ENCODE data around the gene ZNF142. TPM values are rescaled to one million over a fixed set of nuclear protein-coding genes. Genes with fewer than 3 reads are reported as not detected.

Gene ZNF142
- total RNA-seq, 2 donors from 2014 or later, result 14.8 to 25.3 TPM

DNA sequence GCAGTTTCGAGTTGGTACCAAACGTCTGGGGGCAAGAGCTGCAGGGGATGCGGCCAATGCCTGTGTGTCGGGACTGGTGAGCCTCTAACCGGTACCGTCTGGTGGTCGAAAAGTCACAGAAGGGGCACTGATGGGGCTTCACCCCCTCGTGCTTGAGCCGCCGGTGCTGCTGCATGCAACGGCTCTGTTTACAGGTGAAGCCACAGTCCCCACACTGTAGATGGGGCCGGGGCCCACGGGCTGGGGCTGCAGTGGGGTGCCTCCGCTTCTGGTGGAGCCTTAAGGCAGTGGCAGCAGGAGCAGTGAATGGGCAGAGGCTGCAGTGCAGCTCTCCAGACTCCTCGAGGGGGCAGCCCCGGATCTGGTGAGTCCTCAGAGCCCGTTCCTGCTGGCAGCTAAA lies 16.6 kb downstream of the ZNF142 start:
- TF ChIP-seq, protein P1, sequence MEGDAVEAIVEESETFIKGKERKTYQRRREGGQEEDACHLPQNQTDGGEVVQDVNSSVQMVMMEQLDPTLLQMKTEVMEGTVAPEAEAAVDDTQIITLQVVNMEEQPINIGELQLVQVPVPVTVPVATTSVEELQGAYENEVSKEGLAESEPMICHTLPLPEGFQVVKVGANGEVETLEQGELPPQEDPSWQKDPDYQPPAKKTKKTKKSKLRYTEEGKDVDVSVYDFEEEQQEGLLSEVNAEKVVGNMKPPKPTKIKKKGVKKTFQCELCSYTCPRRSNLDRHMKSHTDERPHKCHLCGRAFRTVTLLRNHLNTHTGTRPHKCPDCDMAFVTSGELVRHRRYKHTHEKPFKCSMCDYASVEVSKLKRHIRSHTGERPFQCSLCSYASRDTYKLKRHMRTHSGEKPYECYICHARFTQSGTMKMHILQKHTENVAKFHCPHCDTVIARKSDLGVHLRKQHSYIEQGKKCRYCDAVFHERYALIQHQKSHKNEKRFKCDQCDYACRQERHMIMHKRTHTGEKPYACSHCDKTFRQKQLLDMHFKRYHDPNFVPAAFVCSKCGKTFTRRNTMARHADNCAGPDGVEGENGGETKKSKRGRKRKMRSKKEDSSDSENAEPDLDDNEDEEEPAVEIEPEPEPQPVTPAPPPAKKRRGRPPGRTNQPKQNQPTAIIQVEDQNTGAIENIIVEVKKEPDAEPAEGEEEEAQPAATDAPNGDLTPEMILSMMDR (IDR thresholded peaks at IDR 0.05), result no peak
- Histone ChIP-seq H3K36me3 (peaks cover 21% of the 10 kb centered on the region), H3K27me3 (no peaks in the 10 kb centered on the region), H3K9me3 (no peaks in the 10 kb centered on the region), H3K4me3 (no peak overlapping the region), H3K9ac (ENCODE audit: low read depth in 2 of 2, low read length in 2 of 2) (no peak overlapping the region), H3K4me1 (no peaks in the 10 kb centered on the region), H3K27ac (no peak overlapping the region)
- intact Hi-C loops (cut with DNase I), result loop anchor here (10.0 kb wide), 1 partner anchor 238 kb away; no protein-coding TSS in a partner anchor
- no peak for DNase-seq

DNA sequence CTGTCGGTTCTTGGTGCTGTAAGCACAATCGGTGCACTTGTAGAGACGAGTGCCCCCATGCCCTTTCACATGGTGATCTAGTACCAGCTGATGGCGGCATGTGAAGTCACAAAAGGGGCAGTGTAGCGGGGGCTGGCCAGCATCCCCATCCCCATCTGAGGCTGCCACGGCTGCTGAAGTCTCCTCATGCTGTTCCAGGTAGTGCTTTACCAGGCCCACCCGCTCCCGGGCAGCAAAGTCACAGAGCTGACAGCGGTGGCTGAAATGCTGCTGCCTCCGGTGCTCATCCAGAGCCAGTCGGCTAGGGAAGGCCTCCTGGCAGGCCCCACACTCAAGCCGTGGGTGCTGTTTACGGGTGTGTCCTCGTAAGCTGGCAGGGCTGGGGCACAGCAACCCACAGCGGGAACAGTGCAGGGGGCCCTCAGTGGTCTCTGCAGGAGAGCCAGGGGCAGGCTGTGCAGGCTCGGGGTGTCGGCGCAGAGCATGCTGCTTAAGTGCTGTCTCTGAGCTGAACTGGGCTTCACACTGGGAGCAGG lies 17.2 kb downstream of the ZNF142 start:
- H3K9me3 ChIP-seq, result no peaks in the 10 kb centered on the region
- H3K4me3 ChIP-seq, result no peak overlapping the region
- no peaks in the 10 kb centered on the region for H3K4me1 ChIP-seq
- no peak overlapping the region for H3K27ac ChIP-seq
- no peak overlapping the region for H3K9ac ChIP-seq (ENCODE audit: low read depth in 2 of 2, low read length in 2 of 2)
- no peak for DNase-seq
- intact Hi-C loops (cut with DNase I), result loop anchor here (10.0 kb wide), 1 partner anchor 237 kb away; no protein-coding TSS in a partner anchor
- peaks cover 20% of the 10 kb centered on the region for H3K36me3 ChIP-seq
- no peaks in the 10 kb centered on the region for H3K27me3 ChIP-seq
- TF ChIP-seq, protein P1 (IDR thresholded peaks at IDR 0.05), result no peak

DNA sequence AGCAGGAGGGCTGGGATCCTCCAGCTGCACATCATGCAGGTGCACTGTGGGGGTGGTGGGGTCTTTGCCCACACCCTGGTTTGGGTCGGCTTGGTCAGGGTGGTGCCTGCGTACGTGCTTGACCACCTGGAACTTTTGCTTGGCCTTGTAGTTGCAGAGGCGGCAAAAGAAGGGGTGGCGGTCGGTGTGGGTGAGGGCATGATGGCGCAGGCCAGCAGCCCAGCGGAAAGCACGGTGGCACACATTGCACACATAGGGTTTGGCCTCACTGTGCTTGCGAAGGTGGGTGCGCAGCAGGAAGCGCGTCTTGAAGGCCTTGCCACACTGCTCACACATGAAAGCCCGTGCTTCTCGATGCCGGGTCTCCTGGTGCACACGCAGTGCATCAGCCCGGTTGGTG lies 21.1 kb downstream of the ZNF142 start:
- Histone ChIP-seq H3K36me3 (peaks cover 11% of the 10 kb centered on the region), H3K4me1 (no peaks in the 10 kb centered on the region), H3K9me3 (no peaks in the 10 kb centered on the region), H3K4me3 (no peak overlapping the region), H3K27ac (no peak overlapping the region), H3K9ac (ENCODE audit: low read depth in 2 of 2, low read length in 2 of 2) (no peak overlapping the region), H3K27me3 (no peaks in the 10 kb centered on the region)
- TF ChIP-seq, protein P1 (IDR thresholded peaks at IDR 0.05), result no peak
- intact Hi-C loops (cut with DNase I), result no loop called here
- no peak for DNase-seq

DNA sequence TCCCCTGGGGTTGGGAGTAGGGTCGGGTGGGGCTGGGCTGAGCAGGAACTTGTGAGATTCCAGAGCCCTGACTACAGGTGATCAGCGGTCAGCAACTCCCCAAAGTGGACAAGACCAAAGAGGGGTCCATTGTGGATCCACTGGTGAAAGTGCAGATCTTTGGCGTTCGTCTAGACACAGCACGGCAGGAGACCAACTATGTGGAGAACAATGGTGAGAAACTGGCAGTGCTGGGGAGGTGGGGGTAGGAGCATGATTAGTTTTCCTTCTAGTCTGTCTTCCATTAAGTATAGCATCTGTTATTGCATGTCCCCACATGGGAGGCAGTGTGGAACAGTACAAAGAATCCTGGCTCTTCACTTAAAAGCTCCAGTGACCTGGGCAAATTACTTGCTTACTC lies 23.7 kb downstream of the ZNF142 start:
- H3K27ac ChIP-seq, result no peak overlapping the region
- DNase-seq, result no peak
- intact Hi-C loops (cut with DNase I), result no loop called here
- no peaks in the 10 kb centered on the region for H3K27me3 ChIP-seq
- H3K9me3 ChIP-seq, result no peaks in the 10 kb centered on the region
- TF ChIP-seq, protein P1 (IDR thresholded peaks at IDR 0.05), result no peak
- peaks cover 11% of the 10 kb centered on the region for H3K36me3 ChIP-seq
- H3K4me1 ChIP-seq, result no peaks in the 10 kb centered on the region
- H3K9ac ChIP-seq (ENCODE audit: low read depth in 2 of 2, low read length in 2 of 2), result no peak overlapping the region
- H3K4me3 ChIP-seq, result no peak overlapping the region

DNA sequence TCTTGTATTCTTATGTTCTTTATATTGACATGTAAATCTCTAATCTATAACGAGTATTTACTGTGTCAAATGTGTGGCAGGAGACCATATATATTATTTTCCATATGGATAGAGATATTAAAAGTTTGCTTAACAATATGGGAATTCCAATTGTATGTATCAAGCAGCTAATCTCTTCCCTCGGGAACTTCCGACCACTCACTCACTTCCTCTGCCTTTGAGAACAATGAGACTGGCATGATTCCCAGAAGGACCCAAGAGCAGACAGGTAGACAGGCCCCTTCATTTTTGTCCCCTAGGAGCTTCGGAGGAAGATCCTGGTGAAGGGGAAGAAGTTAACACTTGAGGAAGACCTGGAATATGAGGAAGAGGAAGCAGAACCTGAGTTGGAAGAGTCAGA lies 27.6 kb downstream of the ZNF142 start:
- DNase-seq, result no peak
- TF ChIP-seq, protein P1 (IDR thresholded peaks at IDR 0.05), result no peak
- no peaks in the 10 kb centered on the region for H3K4me1 ChIP-seq
- no peaks in the 10 kb centered on the region for H3K9me3 ChIP-seq
- no peak overlapping the region for H3K9ac ChIP-seq (ENCODE audit: low read depth in 2 of 2, low read length in 2 of 2)
- intact Hi-C loops (cut with DNase I), result no loop called here
- no peaks in the 10 kb centered on the region for H3K36me3 ChIP-seq
- H3K4me3 ChIP-seq, result no peak overlapping the region
- H3K27ac ChIP-seq, result no peak overlapping the region
- no peaks in the 10 kb centered on the region for H3K27me3 ChIP-seq
